ENCODE data around the gene CDK14.

GRCh38 chr7:90642978-90643377, 46.9 kb downstream of the CDK14 start:
- TF ChIP-seq CTCF (IDR thresholded peaks at IDR 0.05; ENCODE audit: low read length), result no peak
- TF ChIP-seq EZH2 (IDR thresholded peaks at IDR 0.05; ENCODE audit: borderline replicate concordance, low read length), result no peak
